Thymus (tissue), 11 donors: ENCODE data around the gene ZNF519. TPM values are rescaled to one million over a fixed set of nuclear protein-coding genes. Genes with fewer than 3 reads are reported as not detected.

Source experiments
- DNase-seq, 9 donors: peaks; one replicate each; pipeline ENCODE4 v3.0.0-alpha.2; 2013; ENCODE audit warnings: low spot score in 9 of 9, low read depth in 6 of 9, missing footprints in 1 of 9
- H3K27ac ChIP-seq, 2 donors: one replicate each; pipeline ENCODE4 v1.5.1; 2013; ENCODE audit warnings: control low read depth in 1 of 2, low read depth in 1 of 2, low read length in 1 of 2, mild to moderate bottlenecking in 1 of 2, moderate library complexity in 1 of 2
- H3K27me3 ChIP-seq, 2 donors: one replicate each; pipeline ENCODE4 v1.5.1; 2013; ENCODE audit warnings: low read length in 1 of 2; ENCODE audit not compliant: control insufficient read depth in 2 of 2, insufficient read depth in 1 of 2
- H3K36me3 ChIP-seq, 2 donors: one replicate each; pipeline ENCODE4 v1.5.1; 2013; ENCODE audit warnings: low read length in 1 of 2, mild to moderate bottlenecking in 1 of 2, moderate library complexity in 1 of 2; ENCODE audit not compliant: control insufficient read depth in 2 of 2, insufficient read depth in 2 of 2
- H3K4me1 ChIP-seq, 2 donors: one replicate each; pipeline ENCODE4 v1.5.1; 2013; ENCODE audit warnings: low read length in 2 of 2; ENCODE audit not compliant: control insufficient read depth in 2 of 2, insufficient read depth in 2 of 2
- H3K4me3 ChIP-seq, 2 donors: one replicate each; pipeline ENCODE4 v1.5.1; 2013; ENCODE audit warnings: low read length in 2 of 2, control low read depth in 1 of 2, mild to moderate bottlenecking in 1 of 2
- H3K9me3 ChIP-seq, 2 donors: one replicate each; pipeline ENCODE4 v1.5.1; 2013; ENCODE audit warnings: low read length in 1 of 2, mild to moderate bottlenecking in 1 of 2; ENCODE audit not compliant: control insufficient read depth in 2 of 2, insufficient read depth in 1 of 2
- WGBS: extraction: QIAGEN DNeasy Blood & Tissue Kit; methylation state at CpG from one replicate; pipeline ENCODE4 v1.1.7; 2013; 5-methylcytosine and 5-hydroxymethylcytosine counted together
- polyA plus RNA-seq: library from polyadenylated mRNA; stranded (reverse); fragments of 200-250 nt; gene quantifications from one replicate; pipeline ENCODE4 v1.2.3, GENCODE V29; 2013
- total RNA-seq: library from RNA; stranded (reverse); fragments of 120-200 nt; gene quantifications from one replicate; pipeline ENCODE4 v1.2.4, GENCODE V29; 2013
- donor health status: healthy.

Gene ZNF519
- total and polyA plus RNA-seq, 2 donors: 2.8 to 7.7 TPM

DNA sequence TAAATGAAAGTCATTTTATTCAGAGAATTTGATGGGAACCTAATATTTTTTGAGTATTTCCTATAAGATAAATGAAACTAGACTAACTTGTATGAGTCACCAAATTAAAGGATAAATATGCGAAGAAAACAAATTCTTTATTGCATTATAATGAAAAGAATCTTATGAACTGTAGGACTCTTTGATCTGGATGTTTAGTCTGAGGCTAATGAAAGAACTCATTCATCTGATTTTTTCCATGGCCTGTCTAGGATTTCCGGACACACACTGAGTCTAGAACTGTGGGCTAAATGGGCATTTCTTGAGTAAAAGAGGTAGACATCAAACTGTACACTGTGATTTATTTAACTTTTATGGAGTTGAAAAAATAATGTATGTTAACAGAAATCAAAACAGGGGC, 43.0 kb downstream of the ZNF519 start:
- H3K4me3 ChIP-seq: no peak overlapping the region
- H3K27me3 ChIP-seq: no peaks in the 10 kb centered on the region
- WGBS: 99% methylated on average over 2 of the region's 2 CpGs
- no peak overlapping the region for H3K27ac ChIP-seq
- no peaks in the 10 kb centered on the region for H3K36me3 ChIP-seq
- no peak for DNase-seq
- no peaks in the 10 kb centered on the region for H3K4me1 ChIP-seq
- no peaks in the 10 kb centered on the region for H3K9me3 ChIP-seq

DNA sequence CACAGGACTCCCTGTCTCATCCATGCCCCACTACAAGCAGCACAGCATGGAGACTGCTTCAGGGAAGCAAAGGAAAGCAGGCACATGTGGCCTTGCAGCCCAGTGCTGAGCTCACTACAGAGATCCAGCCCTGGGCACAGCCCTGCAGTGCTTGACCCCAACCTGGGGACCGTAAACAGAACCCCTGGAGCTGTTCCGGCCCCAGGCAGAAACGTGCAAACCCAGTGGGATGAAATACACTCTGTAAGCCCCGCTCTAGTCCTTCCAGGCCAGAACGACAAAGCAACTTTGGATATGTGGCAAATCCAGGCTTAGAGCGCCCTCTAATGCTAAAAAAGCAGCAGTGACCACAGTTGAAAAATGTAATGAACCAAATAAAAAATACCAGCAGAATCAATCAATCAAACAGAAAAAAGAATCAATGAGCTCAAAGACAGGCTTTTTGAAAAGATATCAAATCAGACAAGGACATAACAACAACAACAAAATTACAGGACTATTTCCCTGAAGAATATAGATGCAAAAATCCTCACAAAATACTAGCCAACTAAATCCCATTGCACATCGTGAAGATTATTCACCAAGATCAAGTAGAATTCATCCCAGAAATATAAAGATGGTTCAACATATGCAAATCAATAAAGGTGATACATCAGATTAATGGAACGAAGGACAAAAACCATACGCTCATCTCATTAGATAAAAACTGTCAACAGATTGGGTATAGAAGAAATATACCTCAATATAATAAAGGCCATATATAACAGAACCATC, 45.6 kb downstream of the ZNF519 start:
- 53% methylated on average over 9 of the region's 9 CpGs for WGBS
- no peaks in the 10 kb centered on the region for H3K36me3 ChIP-seq
- H3K4me3 ChIP-seq: no peak overlapping the region
- DNase-seq: peak in 7 of 9 donors; percentile 1 to 51 (median 7)
- no peaks in the 10 kb centered on the region for H3K4me1 ChIP-seq
- no peaks in the 10 kb centered on the region for H3K9me3 ChIP-seq
- H3K27me3 ChIP-seq: no peaks in the 10 kb centered on the region
- H3K27ac ChIP-seq: no peak overlapping the region

DNA sequence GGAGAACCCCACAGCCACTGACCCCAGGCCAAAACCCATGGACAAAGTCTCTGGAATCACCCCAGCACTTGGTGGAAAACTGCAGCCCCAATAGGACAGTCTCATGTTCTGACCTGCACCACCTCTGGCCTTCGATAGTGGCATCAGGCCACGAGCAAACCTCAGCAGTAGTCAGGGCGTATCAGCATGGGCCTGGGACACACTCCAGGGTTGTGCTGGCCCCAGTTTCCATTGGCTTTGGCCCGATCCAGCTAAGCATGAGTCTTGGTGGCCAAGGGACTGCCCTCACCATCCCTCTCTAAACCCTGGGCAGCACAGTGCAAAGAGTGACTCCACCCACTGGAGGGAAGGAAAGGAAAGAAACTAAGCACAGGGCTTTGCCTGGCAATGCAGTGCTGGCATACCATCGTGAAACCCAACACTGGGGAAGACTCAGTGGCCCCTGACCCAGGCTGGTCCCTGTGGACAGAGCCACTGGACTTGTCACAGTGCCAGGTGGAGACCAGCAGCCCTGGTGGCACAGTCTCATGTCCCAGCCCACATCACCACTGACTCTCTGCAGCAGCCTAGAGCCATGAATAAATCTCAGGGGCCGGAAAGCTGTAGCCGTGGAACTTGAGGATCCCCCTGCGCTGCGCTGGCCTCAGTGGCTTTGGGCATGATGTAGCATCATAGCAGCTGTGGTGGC, 46.3 kb downstream of the ZNF519 start:
- H3K9me3 ChIP-seq: no peaks in the 10 kb centered on the region
- DNase-seq: no peak
- H3K27me3 ChIP-seq: no peaks in the 10 kb centered on the region
- H3K4me1 ChIP-seq: no peaks in the 10 kb centered on the region
- no peak overlapping the region for H3K27ac ChIP-seq
- no peak overlapping the region for H3K4me3 ChIP-seq
- no peaks in the 10 kb centered on the region for H3K36me3 ChIP-seq
- 97% methylated on average over 9 of the region's 9 CpGs for WGBS

DNA sequence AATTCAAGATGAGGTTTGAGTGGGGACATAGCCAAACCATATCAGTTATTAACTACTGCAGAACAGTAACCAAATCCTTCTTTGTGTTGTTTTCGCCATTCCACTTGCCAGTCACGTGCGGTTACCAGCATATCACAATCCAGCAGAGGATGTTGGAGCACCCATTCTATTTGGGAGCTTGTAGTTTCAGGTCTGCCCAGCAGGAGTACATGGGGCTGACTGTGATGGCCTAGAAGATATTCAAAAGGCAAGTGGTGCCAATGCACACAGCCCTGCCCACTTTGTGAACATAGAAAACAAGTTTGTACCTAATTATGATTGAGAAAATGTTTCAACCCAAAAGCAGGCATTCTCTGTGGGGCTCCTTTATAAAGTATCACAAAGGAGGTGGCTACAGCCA, 57.0 kb downstream of the ZNF519 start:
- 98% methylated on average over 3 of the region's 3 CpGs for WGBS
- H3K4me1 ChIP-seq: no peaks in the 10 kb centered on the region
- H3K27ac ChIP-seq: no peak overlapping the region
- no peak for DNase-seq
- H3K9me3 ChIP-seq: no peaks in the 10 kb centered on the region
- H3K27me3 ChIP-seq: no peaks in the 10 kb centered on the region
- no peaks in the 10 kb centered on the region for H3K36me3 ChIP-seq
- no peak overlapping the region for H3K4me3 ChIP-seq

DNA sequence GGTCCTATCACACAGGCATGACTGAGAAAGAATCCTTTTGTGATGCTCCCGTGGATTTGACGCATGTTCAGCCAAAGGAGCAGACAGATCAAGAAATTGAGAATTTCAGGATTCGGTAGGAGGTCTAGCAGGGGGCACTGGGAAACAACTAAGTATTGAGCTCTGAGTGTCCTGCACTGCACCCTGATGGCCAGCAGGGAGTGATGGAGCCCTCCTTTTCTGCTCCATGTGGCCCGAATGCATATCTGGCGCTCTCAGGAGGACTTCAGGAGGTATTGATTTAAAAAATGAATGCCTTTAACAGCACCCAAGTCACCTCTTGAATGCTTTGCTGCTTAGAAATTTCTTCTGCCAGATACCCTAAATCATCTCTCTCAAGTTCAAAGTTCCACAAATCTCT, 58.0 kb downstream of the ZNF519 start:
- WGBS: 97% methylated on average over 5 of the region's 5 CpGs
- no peaks in the 10 kb centered on the region for H3K27me3 ChIP-seq
- no peaks in the 10 kb centered on the region for H3K36me3 ChIP-seq
- no peak for DNase-seq
- no peak overlapping the region for H3K4me3 ChIP-seq
- H3K27ac ChIP-seq: no peak overlapping the region
- no peaks in the 10 kb centered on the region for H3K9me3 ChIP-seq
- H3K4me1 ChIP-seq: no peaks in the 10 kb centered on the region

DNA sequence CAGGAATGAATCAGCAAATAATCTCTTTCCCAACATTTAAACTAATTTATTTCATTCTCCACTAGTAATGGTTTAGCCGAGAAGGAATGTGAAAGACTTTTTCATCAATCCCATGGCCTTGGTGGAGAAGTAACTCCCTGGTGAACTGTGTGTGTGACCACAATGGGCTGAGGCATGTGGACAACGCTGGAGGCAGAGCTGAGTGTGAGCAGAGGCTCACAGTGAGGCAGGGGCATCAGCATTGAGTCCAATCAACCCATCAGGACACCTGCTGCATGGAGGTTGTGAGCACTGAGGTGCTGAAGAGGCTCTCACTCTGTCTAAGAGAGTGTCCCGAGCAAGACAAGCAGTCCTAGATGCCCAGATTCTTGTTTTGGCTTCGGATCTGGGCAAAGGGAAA, 78.6 kb downstream of the ZNF519 start:
- Histone ChIP-seq H3K4me1 (peaks cover 0 to 3% of the 10 kb centered on the region in 2 donors), H3K27ac (peak overlapping the region in 1 of 2 donors; percentile 66), H3K27me3 (no peaks in the 10 kb centered on the region), H3K4me3 (no peak overlapping the region), H3K36me3 (no peaks in the 10 kb centered on the region), H3K9me3 (no peaks in the 10 kb centered on the region)
- 95% methylated on average over 4 of the region's 4 CpGs for WGBS
- DNase-seq: no peak

Other genes with a start within 250 kb of the ZNF519 start
- 0.05 TPM for gene MC2R, start 216.9 kb downstream of the ZNF519 start, total RNA-seq
- 0.18 TPM for gene MC2R, start 216.9 kb downstream of the ZNF519 start, polyA plus RNA-seq